HepG2 (cell line): Measurements from ENCODE around the gene EIF3A. TPM values are rescaled to one million over a fixed set of nuclear protein-coding genes. Genes with fewer than 3 reads are reported as not detected.

Experiments
- ARID5B ChIP-seq: IDR thresholded peaks from 2 replicates; pipeline ENCODE4 v1.4.0; 2020; ENCODE audit warnings: mild to moderate bottlenecking, missing genetic modification reagents
- ATF2 ChIP-seq: sonication (generic); formaldehyde crosslinking; IDR thresholded peaks from 2 replicates; pipeline ENCODE4 v1.4.0; 2020; ENCODE audit warnings: missing genetic modification reagents
- HES4 ChIP-seq: sonication (generic); formaldehyde crosslinking; IDR thresholded peaks from 2 replicates; pipeline ENCODE4 v1.9.0; 2021; ENCODE audit warnings: mild to moderate bottlenecking, missing genetic modification reagents, borderline replicate concordance
- HMGXB4 ChIP-seq, 2 experiments: sonication (generic) in 1 of 2; formaldehyde crosslinking in 1 of 2; IDR thresholded peaks; 2 replicates each; pipeline versions ENCODE4 v1.4.0 to v1.6.1; 2018 to 2020; ENCODE audit warnings: missing genetic modification reagents in 2 of 2, borderline replicate concordance in 1 of 2, low read depth in 1 of 2, mild to moderate bottlenecking in 1 of 2, missing biosample characterization in 1 of 2
- HNF4A ChIP-seq: sonication (generic); formaldehyde crosslinking; IDR thresholded peaks from 2 replicates; pipeline ENCODE4 v1.4.0; 2020; ENCODE audit warnings: missing genetic modification reagents
- ISL2 ChIP-seq: sonication (generic); formaldehyde crosslinking; IDR thresholded peaks from 2 replicates; pipeline ENCODE4 v1.5.0; 2020; ENCODE audit warnings: missing genetic modification reagents
- KLF13 ChIP-seq: sonication (generic); formaldehyde crosslinking; IDR thresholded peaks from 2 replicates; pipeline ENCODE4 v1.4.0; 2020; ENCODE audit warnings: mild to moderate bottlenecking, missing genetic modification reagents
- KLF16 ChIP-seq, 2 experiments: sonication (generic) in 1 of 2; formaldehyde crosslinking in 1 of 2; IDR thresholded peaks; 2 replicates each; pipeline versions ENCODE4 v1.6.1 to v1.8.0; 2016 to 2023; ENCODE audit warnings: missing genetic modification reagents in 2 of 2, missing compliant biosample characterization in 1 of 2
- MBNL3 ChIP-seq: fragments of 250-450 bp; sonication (Bioruptor Pico); conservative IDR thresholded peaks from 2 replicates; pipeline ENCODE4 v1.8.0; 2022; ENCODE audit warnings: mild to moderate bottlenecking, inconsistent platforms
- NKX3-1 ChIP-seq: sonication (generic); formaldehyde crosslinking; IDR thresholded peaks from 2 replicates; pipeline ENCODE4 v1.5.0; 2020; ENCODE audit warnings: missing genetic modification reagents
- SAP130 ChIP-seq: IDR thresholded peaks from 2 replicates; pipeline ENCODE4 v1.6.1; 2016; ENCODE audit warnings: low read depth
- SP5 ChIP-seq: IDR thresholded peaks from 2 replicates; pipeline ENCODE4 v1.6.1; 2016; ENCODE audit warnings: low read depth, borderline replicate concordance
- SRSF1 ChIP-seq: fragments of 200-400 bp; formaldehyde crosslinking; optimal IDR thresholded peaks from 2 replicates; pipeline ENCODE3; 2017; ENCODE audit warnings: mild to moderate bottlenecking, low read depth, low read length, moderate library complexity
- ZC3H4 ChIP-seq: sonication (generic); formaldehyde crosslinking; IDR thresholded peaks from 2 replicates; pipeline ENCODE4 v1.4.0; 2020; ENCODE audit warnings: missing genetic modification reagents, borderline replicate concordance
- ZGPAT ChIP-seq: IDR thresholded peaks from 2 replicates; pipeline ENCODE4 v1.6.1; 2016; ENCODE audit warnings: mild to moderate bottlenecking
- ZNF101 ChIP-seq: sonication (generic); formaldehyde crosslinking; IDR thresholded peaks from 2 replicates; pipeline ENCODE4 v1.4.0; 2020; ENCODE audit warnings: mild to moderate bottlenecking, low read depth, missing genetic modification reagents, borderline replicate concordance
- ZNF20 ChIP-seq: sonication (generic); formaldehyde crosslinking; IDR thresholded peaks from 2 replicates; pipeline ENCODE4 v1.4.0; 2020; ENCODE audit warnings: mild to moderate bottlenecking, moderate library complexity, missing genetic modification reagents
- ZNF501 ChIP-seq: sonication (generic); formaldehyde crosslinking; IDR thresholded peaks from 2 replicates; pipeline ENCODE4 v1.5.1; 2020; ENCODE audit warnings: mild to moderate bottlenecking, moderate library complexity, missing genetic modification reagents
- ZNF530 ChIP-seq: sonication (generic); formaldehyde crosslinking; IDR thresholded peaks from 2 replicates; pipeline ENCODE4 v1.5.0; 2020; ENCODE audit warnings: low read depth, mild to moderate bottlenecking, missing genetic modification reagents
- ZNF558 ChIP-seq: sonication (generic); formaldehyde crosslinking; IDR thresholded peaks from 2 replicates; pipeline ENCODE4 v1.9.0; 2022; ENCODE audit warnings: mild to moderate bottlenecking, missing genetic modification reagents, borderline replicate concordance
- ZNF839 ChIP-seq: sonication (generic); formaldehyde crosslinking; IDR thresholded peaks from 2 replicates; pipeline ENCODE4 v1.4.0; 2020; ENCODE audit warnings: missing genetic modification reagents, mild to moderate bottlenecking, borderline replicate concordance
- polyA plus RNA-seq, 8 experiments: library from polyadenylated mRNA; depleted of rRNA in 3 of 8; stranded (reverse) in 7 of 8; unstranded in 1 of 8; fragments of >200 nt; fragmentation: Illumina TruSeq in 4 of 8; extraction: Trizol in 4 of 8; gene quantifications; 2 replicates each; pipeline versions ENCODE4 v1.2.1 to v1.2.3, GENCODE V29; 2011 to 2016; ENCODE audit warnings: low read depth in 4 of 8, missing spikeins in 1 of 8, mixed read lengths in 1 of 8; ENCODE audit not compliant: insufficient read depth in 1 of 8
- total RNA-seq, 5 experiments: library from RNA; depleted of rRNA; stranded (reverse); fragments of >200 nt; fragmentation: Illumina TruSeq; extraction: Trizol; gene quantifications; 2 replicates each; pipeline ENCODE4 v1.2.3, GENCODE V29; 2016; ENCODE audit warnings: low read depth in 1 of 5

The EIF3A gene
- total and polyA plus RNA-seq, 2 of the 13 experiments (the other 11 are each of a cell fraction or from before 2014, with no cell fraction given) = 25.6 to 117 TPM

GRCh38 chr10:119080521-119081259, at the start of gene EIF3A (continued):
- TF ChIP-seq SP5 (CRISPR knock-in tag) (peak; percentile 43; the same call in 1 of the 2 replicates), ARID5B (CRISPR knock-in tag) (peak; percentile 47; the same call in 1 of the 2 replicates), ZNF101 (CRISPR knock-in tag) (no peak), MBNL3 (CRISPR knock-in tag) (no peak), ZNF530 (CRISPR knock-in tag) (no peak), ZNF558 (CRISPR knock-in tag) (peak; percentile 96; the same call in 1 of the 2 replicates), ZGPAT (peak; percentile 75; the same call in 1 of the 2 replicates), ZNF501 (CRISPR knock-in tag) (peak; percentile 39; the same call in 1 of the 2 replicates), ZNF839 (CRISPR knock-in tag) (no peak), ZC3H4 (CRISPR knock-in tag) (no peak), SAP130 (CRISPR knock-in tag) (peak; percentile 79), ZNF20 (CRISPR knock-in tag) (0 out of 2 replicates have a peak, but pooled peaks have one; percentile 41), NKX3-1 (CRISPR knock-in tag) (0 out of 2 replicates have a peak, but pooled peaks have one; percentile 72), HNF4A (CRISPR knock-in tag) (peak; percentile 74), HES4 (CRISPR knock-in tag) (peak; percentile 72), KLF13 (CRISPR knock-in tag) (no peak), HMGXB4 (CRISPR knock-in tag; IDR thresholded peaks at IDR 0.05; ENCODE audit: borderline replicate concordance in 1 of 2, low read depth in 1 of 2) (peak; percentile 5 to 90), ATF2 (CRISPR knock-in tag) (no peak), ISL2 (CRISPR knock-in tag) (peak; percentile 56), SRSF1 (peak; percentile 92), KLF16 (CRISPR knock-in tag; IDR thresholded peaks at IDR 0.05) (peak in 1 of 2 experiments; percentile 72; a peak in 2 of 4 replicates)
